Stimulated activated CD8-positive, alpha-beta memory T cell treated with anti-CD3 and anti-CD28 coated beads, Interleukin-12 subunit alpha, Interleukin-12 subunit beta, amount 100 ng/mL, for 1 hour (primary cell): ENCODE measurements around the gene SPDYA.
"Not testable (repeated sequence)": the region's sequence is repeated elsewhere in the genome, so short reads cannot be mapped to it uniquely, and the experiment has no call there.

Experiments
- DNase-seq: peaks from one replicate; pipeline ENCODE4 v3.0.0-alpha.2; 2020; ENCODE audit warnings: low read depth

Gene SPDYA

DNA sequence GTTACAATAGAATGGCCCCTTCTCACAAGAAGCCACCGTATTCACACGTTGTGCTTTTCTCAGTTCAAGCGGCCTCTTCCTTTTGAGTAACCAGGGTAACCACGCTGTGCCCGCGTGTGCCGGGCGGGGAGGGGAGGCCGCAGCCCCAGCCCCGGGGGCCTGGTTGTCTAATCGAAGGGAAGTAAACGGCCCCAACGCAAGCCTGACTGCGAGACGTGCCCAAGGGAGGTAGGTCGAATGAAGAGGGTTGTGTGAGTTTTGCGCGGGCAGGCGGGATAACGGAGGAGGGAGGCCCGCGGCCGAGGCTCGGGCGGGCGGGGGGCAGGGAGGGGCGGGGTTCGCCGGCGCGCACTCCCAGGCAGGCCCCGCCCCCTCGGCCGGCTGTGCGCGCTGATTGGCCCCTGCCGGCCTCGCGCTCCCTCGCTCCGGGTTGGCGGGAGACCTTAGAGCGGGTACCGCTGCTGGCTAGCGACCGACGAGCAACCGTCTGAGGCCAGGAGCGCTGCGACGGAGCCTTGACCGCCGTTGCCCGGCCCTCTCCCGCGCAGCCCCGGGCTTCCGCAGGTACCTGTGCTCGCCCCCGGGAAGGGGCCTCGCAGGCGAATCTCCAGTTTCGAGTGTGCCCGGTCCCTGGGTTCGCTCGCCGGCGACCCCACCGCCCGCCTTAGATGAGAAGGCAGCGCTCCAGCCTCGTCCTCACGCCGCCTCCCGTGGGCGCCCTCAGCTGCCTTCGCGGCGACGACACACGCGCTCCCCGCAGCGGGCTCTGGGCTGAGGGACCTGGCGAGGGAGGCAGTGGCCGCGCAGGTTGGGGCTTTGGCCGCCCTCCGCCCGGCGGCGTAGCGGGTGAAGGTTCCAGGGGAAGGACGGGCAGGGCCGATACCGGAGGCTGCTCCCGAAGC lies at the start of gene SPDYA:
Gene SPDYA, plus strand, starts transcription at position 451 of the 902 bp plus-strand sequence. CDS start 5,181 bp downstream, outside the sequence.
- peak; percentile 52 for DNase-seq

DNA sequence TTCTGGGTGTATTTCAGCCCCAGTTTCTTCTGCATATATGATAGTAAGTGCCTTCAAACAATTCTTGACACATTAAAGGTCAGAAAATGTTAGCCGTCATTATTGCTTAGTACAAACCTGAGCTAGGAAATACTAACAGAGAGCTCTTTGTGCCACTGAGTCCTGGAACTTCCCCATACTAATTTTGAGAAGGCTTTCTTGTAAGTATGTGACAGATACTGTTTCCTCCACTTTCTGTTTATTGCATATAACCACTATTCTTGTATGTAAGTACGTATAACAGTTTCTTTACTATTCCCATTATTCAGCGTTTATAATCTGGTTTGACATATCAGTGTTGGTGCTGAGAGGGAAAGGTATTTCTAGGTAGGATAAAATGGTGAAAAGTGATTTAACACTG lies 49.2 kb upstream of the SPDYA start:
- no peak for DNase-seq

DNA sequence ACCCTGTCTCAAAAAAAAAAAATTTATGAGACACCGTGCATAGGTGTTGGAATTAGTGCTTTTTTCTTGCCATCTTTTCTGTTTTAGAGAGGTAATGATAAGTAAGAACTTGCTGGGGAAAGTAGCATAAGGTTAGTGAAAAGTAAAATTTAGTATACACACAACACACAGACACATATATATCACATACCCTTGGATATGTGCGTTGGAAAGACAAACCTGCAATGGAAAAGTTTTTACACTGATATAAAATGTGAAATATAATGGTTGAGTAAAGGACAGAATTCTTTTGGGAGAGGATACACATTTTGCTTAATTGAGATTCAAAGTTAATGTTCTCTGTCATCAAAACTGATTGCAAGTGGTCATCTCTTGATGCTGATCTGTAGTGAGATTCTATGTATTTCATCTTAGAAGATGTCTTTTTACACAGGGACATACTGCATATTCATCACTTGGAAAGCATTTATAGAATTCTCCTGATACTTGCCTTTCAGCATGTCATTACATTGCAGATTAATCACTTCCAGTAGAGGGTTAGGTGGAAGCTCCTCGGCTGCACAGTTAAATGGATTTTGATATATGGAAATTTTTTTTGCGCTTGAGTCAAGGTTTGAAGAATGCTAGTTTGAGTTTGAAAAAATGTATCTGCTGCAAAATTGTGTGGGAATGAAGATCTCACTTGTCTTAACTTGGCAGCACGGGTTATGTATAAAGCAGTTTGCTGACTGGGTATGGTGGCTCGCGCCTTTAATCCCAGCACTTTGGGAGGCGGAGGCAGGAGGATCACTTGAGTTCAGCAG lies 45.5 kb upstream of the SPDYA start:
- DNase-seq: no peak

DNA sequence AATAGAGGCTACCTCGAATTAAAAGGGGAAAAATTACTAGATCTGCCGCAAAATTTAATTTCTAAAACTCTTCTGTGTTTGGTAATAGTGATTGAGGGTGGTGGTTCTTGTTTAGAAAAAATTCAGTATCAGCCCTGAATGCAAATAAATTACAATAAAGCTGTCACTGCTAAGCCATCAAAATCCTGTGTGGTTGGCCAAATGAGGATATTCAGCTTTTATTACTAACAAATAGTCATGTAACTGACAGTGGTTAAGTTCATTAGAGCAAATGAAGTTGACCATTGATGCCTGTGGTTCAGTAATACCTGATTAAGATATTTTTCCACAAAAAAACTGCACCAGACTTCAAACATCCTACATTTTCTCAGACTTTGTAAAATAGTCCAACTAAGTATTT lies 44.6 kb upstream of the SPDYA start:
- no peak for DNase-seq

DNA sequence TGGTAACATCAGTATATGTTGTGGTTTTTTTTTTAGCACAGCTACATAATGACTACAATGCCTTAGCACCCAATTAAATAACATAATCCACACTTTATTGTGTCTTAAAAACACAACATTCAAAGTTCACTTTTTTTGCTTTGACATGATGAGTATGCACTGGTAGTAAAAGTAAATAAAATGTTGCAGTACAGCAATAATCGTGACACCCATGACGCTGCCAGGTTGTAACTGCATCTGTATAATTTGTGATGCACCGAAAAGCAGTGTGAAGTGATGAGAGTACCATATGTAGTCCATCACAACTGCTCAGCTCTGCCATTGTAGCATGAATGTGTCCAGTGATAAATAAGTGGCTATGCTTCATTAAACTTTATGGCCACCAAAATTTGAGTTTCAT lies 43.3 kb upstream of the SPDYA start:
- no peak for DNase-seq

DNA sequence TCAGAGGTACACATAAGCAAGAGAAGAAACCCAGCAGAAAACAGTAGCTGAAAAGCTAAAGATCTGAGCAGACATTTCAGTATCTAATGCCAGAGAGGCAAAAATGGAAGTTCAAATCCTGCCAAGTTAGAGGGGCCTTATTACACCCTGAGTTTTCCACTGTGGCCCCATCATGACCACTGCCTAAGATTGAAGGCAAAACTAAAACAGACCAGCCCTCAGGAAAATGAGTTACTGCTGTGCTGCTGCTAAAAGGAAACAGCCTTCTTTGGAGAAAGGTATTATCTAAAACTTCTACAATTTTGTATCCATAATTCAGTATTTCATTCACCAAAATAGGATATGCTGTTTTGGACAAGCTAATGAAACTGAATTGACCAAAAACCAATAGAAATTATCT lies 42.2 kb upstream of the SPDYA start:
- no peak for DNase-seq

DNA sequence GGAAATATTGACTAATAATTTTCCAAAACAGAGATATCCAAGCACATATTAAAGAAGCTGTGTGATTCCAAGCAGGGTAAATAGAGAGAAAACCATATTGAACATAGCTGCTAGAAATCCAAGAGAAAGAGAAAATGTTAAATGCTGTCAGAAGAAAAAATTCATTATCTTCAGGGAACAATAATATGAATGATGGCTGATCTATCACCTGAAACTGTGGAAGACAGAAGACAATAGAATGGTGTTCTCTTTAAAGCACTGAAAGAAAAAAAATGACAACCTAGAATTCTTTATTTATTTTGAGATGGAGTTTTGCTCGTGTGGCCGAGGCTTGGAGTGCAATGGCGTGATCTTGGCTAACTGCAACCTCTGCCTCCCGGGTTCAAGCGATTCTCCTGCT lies 41.7 kb upstream of the SPDYA start:
- no peak for DNase-seq

DNA sequence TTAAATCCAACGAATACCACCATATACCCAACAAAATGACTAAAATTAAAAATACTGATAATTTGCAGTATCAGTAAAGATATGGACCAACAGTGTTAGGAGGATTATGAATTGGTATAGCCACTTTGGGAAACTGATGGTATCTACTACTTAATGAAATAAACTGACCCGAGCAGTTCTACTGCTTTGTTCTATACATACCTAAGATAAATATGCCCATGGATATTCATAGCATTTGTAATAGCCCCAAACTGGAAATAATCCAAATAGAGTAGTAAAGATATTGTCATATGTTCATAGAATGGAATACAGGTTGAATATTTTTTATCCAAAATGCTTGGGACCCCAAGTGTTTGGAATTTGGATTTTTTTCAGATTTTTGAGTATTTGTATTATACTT lies 38.3 kb upstream of the SPDYA start:
- no peak for DNase-seq

DNA sequence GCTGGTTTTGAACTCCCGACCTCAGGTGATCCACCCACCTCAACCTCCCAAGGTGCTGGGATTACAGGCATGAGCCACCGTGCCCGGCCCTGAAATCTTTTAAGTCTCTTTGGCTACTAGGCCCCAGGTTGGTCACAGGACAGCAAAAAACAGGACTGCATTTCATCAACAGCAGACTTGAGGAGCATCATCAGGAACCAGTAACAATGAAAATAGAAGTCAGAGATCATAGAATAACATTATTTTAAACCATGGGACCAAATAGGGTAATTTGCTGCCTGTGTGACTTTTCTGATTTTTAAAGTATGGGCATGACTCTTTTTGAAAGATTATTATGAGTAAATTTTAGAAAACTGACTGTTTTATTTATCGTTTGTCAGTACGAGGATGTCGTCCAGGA lies 34.2 kb upstream of the SPDYA start:
- no peak for DNase-seq

DNA sequence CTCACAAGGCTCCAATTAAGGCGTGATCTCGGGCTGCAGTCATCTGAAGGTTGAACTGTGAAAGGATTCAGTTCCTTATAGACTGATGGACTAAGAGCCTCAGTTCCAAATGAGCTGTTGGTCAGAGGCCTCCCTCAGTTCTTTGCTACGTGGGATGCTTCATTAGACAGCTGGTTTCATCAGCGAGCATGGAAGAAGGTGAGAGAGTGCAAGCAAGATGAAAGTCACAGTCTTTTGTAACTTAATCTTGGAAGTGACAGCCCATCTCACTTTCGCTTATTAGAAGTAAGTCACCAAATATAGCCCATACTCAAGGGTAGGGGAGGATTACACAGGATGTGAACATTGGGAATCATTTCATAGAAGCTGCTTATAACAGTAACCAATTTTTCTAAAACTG lies 32.2 kb upstream of the SPDYA start:
- DNase-seq: no peak

DNA sequence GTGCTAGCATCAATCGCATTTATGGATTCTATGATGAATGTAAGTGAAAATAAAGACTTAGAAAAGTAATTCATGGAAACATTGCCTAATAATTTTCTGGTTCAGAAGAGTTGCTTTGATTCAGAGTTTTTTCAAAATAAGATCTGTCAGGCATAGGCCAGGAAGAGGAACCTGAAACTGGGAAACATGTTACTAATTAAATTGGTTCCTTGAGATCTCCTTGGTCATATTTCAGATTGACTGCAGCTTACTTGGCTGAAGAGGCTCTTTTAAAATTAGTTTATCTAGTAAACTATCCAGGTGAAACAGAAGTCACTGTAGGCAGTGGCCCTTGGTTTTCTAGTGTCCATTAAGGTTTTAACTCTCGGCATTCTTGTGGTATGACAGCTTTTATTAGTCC lies 31.6 kb upstream of the SPDYA start:
- no peak for DNase-seq

DNA sequence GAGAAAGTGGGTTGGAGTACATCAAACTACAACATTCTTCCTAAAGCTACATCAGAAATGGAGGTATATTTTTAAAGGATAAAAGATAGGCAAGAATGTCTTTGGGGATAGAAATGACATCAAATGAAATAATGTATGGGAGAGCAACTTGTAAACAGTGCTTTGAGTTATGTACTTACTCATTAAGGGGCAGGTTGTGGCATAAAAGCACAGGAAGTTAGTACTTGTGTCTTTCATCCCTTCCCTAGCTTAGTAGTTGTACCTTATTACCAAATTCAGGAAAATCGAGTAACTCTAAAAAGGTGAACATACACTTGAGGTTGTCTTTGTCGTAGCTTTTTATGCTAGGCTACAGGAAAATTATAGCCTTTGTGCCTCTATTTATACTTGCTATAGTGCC lies 30.1 kb upstream of the SPDYA start:
- no peak for DNase-seq

DNA sequence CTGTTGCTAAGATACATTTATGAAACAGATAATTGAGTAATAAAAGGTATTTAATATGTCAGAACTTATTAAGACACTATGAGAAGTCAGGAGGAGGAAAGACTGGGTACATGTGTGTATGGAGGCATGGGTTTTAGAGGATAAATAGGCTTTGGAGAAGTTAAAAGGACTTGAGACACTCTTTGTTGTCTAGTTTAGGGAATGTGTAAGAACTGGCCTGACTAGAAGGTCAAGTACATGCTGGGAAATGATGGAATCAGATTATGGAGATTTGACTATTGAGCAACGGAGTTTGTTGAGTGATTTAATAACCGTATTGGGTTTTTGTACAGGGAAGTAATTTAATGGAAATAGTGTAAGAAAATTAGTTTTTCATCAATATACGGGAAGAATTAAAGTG lies 28.2 kb upstream of the SPDYA start:
- DNase-seq: no peak

DNA sequence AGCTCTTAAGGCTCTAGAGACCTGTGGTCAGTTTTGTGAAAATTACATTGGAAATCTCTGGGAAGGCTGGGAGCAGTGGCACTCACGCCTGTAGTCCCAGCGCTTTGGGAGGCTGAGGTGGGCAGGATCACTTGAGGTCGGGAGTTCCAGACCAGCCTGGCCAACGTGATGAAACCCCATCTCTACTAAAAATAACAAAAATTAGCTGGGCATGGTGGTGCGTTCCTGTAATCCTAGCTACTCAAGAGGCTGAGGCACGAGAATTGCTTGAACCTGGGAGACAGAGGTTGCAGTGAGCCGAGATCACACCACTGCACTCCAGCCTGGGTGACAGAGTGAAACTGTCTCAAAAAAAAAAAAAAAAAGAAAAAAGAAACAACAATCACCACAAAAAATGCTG lies 26.1 kb upstream of the SPDYA start:
- not testable (repeated sequence) for DNase-seq

DNA sequence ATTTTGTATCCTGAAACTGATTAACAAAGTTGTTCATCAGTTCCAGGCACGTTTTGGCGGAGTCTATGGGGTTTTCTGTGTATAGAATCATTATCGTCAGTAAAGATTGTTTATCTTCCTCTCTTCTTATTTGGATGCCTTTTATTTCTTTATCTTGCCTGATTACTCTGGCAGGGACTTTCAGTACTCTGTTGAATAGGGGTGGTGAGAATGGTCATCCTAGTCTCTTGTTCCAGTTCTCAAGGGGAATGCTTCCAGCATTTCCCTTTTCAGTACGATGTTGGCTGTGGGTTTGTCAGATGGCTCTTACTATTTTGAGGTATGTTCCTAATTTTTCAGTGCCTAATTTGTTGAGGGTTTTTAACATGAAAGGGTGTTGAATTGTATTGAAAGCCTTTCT lies 14.0 kb upstream of the SPDYA start:
- DNase-seq: no peak

DNA sequence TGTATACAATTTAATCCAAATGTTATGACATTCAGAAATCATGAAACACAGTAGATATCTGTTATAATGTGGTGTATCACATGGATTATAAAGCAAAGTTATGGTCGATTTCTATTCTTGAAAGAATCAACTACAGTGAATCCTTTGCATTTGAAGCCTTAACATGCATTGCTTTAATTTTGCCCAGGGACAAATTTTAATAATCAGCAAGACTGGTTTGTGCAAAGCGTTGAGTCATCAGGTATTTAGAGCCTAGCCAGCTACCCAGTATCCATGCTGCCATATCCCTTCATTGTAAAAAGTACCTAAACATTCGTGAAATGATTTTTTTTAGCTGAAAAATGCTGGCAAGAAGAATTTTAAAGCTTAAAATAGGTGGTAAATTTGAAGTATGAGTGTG lies 8.9 kb upstream of the SPDYA start:
- DNase-seq: no peak

DNA sequence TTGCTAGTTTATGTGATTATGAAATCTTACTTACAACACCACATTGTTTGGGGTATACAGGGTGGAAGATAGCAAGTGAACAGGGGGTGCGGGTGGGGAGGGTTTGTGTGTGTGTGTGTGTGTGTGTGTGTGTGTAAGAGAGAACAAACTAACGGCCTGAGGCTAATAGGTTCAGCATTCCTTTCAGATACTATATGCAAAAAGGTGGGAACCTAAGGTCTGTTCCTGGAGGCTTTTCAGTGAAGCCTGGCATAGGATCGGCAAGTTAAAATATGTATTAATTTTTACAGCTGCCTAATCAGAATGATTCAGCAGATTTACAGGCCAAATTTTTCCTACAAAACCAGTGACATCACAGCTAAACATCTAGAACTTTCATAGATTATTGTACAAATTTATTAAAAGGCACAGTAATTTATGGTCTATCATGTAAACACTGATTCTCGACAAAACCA lies 7.6 kb upstream of the SPDYA start:
- DNase-seq: no peak

DNA sequence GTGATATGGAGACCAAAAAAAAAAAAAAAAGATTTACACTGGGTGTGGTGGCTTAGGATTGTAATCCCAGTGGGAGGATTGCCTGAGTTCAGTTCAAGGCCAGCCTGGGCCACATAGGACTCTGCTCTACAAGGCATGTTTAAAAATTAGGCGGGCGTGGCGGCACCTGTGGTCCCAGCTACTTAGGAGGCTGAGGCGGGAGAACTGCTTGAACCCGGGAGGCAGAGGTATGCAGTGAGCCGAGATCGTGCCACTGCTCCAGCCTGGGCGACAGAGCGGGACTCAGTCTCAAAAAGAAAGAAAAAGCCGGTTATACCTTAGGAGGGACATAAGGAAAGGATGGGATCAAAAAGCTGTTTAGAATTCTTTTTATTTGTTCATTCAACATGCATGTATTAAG lies 707 bp upstream of the SPDYA start:
- no peak for DNase-seq

DNA sequence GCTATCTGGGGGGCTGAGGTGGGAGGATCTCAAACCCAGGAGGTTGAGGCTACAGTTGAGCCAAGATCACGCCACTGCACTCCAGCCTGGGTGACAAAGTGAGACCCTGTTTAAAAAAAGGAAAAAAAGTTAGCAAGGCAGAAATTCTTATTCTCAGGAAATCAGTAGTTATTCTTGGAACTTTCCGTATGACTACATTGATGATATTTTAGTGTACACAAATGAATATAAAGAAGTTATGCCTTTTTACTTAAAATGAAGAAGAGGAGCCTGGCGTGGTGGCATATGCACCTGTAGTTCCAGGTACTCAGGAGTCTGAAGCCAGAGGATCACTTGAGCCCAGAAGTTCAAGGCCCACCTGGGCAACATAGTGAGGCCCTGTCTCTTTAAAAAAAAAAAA lies 7.4 kb downstream of the SPDYA start:
- DNase-seq: no peak

DNA sequence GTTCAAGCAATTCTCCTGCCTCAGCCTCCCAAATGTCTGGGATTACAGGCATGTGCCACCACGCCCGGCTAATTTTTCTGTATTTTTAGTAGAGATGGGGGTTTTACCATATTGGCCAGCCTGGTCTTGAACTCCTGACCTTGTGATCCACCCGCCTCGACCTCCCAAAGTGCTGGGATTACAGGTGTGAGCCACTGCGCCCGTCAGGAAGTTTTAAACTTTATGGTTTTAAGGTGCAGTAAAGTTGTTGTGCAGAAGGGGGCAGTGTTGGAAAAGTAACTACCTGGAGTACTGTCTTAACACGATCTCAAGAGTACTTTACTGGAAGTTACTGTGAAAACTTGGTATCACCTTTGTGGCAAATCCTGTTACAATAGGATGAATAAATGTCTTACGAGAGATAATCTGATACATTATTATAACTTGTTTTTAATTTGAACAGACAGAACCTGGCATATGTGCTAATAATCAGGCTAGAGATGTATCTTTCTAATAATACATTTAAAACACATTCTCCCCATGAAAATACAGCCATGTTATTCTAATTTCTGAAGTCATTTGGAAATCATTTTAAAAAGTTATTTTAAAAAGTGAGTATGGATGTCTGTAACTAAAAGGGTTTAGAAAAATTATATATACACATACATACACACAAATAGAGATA lies 10.8 kb downstream of the SPDYA start:
- DNase-seq: peak; percentile 46

DNA sequence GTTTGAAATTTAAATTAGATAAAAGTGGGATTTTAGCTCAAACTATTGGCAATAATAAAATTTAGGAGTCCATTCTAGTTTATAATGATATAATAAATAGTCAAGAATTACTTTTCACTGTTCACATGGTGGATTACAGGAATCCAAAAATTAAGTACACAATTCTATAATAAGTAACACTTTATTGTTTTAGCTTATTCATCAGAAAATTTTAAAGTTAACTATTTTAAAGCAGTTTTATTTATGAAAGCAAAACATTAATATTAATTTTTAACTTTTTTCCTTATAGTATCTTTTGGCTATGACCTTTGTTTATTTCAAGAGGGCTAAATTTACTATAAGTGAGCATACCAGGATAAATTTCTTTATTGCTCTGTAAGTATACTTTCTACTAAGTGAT lies 11.4 kb downstream of the SPDYA start:
- no peak for DNase-seq

DNA sequence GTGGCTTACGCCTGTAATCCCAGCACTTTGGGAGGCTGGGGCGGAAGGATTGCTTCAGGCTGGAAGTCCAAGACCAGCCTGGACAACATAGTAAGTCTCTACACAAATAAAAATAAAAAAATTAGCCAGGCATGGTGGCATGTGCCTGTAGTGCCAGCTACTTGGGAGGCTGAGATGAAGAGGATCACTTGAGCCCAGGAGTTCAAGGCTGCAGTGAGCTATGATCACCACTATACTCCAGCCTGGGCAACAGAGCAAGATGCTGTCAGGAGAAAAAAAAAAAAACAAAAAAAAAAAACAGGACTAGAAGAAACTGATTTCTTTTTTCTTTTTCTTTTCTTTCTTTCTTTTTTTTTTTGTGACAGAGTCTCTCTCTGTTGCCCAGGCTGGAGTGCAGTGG lies 13.6 kb downstream of the SPDYA start:
- no peak for DNase-seq

DNA sequence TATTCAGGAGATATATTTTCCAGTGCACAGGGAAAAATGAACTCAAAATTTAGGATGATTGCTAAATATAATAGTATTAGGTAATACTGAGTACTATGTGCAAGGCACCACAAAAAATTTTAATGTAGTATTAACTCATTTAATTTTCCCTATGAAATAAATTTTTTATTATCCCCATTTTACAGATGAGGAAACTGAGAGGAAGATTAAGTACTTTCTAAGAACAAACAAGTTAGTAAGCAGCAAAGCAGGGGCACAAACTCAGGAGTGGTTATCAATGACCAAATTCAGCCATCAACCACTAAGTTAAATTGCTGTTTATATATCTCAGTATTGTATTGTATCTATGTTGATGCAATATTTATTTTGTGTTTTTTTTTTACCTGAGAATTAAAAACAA lies 14.2 kb downstream of the SPDYA start:
- DNase-seq: no peak
